G401 (cell line): ENCODE results near the gene TTLL5. TPM values are rescaled to one million over a fixed set of nuclear protein-coding genes. Genes with fewer than 3 reads are reported as not detected.

Experiments
- DNase-seq: peaks from one replicate; pipeline ENCODE4 v3.0.0-alpha.2; 2015; ENCODE audit warnings: low spot score
- in situ Hi-C: cut with HindIII; loops from 2 replicates; pipeline ENCODE4 v1.10.0; 2016; ENCODE audit warnings: low sequenced_read_pairs, mixed read lengths
- total RNA-seq: library from RNA; depleted of rRNA; stranded (reverse); fragments of >200 nt; shearing (Covaris generic); gene quantifications from 2 replicates; pipeline ENCODE4 v1.2.3, GENCODE V29; 2014

The TTLL5 gene
- total RNA-seq, 1 experiment from 2014 or later, result 25.6 TPM

DNA sequence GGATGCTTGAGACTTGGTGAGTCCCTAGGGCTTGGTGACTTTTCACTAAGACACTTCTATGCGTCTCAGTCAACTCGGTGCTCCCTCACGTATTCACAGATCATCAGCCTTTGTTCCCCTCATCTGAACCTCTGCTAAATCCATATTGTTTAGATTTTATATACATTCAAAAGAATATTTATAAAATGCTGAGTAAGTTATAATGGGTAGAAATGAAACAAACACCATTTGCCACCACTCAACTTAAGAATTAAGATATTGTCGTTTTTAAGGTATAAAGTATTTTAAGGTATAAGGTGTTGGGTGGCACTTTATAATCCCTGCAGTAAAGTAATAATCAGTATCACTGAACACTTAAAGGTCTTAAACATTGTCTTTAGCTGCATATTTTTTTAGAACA, 103.0 kb downstream of the TTLL5 start:
- in situ Hi-C loops, result no loop called here
- no peak for DNase-seq

DNA sequence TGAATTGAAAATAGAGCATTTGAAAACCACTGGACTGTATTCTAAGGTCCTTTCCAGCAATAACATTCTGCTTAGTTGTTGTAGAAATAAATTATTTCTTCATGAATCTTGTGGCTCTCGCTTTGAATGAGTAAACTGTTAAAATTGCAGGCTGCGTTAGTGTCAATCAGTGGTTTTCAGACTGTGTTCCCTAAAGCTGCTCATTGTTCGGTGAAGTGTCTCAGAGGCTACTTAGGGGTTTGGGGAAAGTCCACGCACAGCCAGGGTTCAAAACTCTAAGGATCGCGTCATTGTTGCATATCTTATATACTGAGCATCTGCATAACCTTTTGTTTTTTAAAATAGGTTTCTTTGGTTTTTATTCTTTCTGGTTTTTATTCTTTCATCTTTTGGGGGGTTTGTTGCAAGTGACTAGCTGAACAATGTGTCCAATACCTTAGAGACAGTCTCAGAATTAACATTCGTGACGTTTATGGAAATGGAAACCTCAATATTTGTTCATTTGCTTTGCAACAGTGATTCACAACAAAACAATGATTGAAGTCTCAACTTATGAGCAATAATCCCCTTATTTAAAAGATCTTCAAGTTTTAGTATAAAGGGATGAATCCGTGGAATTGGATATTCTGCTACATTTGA, 108.1 kb downstream of the TTLL5 start:
- no peak for DNase-seq
- in situ Hi-C loops, result no loop called here

DNA sequence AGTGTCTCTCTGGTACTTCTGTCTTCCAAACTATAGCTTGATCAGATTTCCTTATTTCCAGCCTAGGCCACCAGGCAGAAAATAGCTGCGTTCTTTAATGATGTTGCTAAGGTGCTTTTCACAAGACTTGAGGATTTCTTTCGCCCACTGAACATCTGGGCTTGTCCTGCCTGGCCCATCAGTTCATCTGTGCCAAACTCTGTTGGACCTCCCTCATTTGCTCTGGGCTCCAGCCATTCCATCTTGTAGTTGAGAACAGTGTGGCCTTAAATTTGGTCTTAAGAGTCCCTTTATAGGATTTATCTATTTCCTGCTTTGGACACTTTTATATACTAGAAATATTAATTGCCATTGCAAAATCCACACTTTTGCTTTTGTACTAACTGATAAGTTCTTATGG, 109.6 kb downstream of the TTLL5 start:
- no peak for DNase-seq
- in situ Hi-C loops, result no loop called here

DNA sequence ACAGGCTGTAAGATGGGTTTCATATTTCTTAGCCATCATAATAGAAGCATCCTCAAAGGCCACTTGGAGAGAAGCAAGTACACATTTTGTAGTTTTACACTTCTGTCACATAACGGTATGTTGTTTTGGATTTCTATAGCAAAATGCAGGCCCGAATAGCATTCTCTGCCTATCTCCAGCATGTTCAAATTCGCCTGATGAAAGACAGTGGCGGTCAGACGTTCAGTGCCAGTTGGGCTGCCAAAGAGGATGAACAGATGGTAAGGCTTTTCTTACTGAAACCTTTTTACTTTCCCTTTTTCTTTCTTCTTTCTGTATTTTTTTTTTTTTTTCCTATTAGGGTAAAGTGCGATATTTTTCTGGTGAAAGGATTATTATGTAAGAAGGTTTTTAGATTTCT, 110.5 kb downstream of the TTLL5 start:
- in situ Hi-C loops, result no loop called here
- peak; percentile 30 for DNase-seq

DNA sequence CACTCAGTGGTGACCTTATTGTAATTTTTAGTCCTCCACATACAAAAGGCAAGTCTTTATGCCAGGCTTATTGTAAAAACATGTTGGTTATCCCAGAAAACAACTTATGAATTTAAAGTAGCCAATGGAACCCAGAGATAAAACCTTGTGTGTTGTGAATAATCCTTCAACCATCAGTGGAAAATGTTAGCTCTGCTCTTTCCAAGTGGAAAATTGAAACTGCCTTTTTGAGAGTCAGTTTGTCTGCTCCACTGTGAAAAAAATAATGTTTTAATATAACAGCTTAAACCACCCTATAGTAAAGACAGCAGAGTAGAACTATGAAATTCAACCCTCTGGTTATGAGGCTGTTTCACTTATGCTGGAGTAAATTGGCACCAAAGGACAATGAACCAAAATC, 112.0 kb downstream of the TTLL5 start:
- DNase-seq, result no peak
- in situ Hi-C loops, result no loop called here

DNA sequence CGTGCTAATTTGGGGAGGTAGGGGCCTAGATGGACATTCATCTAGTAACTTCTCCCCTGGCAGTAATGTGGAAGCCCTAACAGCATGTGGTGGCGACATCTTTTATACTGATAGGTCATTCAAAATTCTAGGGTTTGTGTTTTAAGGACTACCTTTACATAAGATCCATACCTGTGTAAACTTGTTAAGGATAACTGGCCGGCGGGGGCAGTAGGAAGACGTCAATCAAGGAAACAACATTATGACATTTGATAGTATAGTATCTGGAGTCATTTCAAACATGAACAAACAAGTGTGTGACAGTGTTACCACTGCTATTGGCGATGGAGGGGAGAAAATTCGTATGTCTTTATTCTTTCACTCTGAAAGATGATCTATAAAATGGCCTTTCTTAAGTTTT, 120.0 kb downstream of the TTLL5 start:
- DNase-seq, result no peak
- in situ Hi-C loops, result no loop called here

DNA sequence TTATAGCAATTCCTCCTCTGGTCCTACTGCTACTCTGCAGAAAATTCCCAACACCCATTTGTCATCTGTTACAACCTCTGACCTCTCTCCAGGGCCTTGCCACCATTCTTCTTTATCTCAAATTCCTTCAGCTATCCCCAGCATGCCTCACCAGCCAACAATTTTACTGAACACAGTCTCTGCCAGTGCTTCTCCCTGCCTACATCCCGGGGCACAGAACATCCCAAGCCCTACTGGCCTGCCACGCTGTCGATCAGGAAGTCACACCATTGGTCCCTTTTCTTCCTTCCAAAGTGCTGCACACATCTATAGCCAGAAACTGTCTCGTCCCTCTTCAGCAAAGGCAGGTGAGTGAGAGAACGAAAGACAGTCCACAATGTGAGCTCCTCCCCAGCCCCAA, 122.1 kb downstream of the TTLL5 start:
- in situ Hi-C loops, result no loop called here

DNA sequence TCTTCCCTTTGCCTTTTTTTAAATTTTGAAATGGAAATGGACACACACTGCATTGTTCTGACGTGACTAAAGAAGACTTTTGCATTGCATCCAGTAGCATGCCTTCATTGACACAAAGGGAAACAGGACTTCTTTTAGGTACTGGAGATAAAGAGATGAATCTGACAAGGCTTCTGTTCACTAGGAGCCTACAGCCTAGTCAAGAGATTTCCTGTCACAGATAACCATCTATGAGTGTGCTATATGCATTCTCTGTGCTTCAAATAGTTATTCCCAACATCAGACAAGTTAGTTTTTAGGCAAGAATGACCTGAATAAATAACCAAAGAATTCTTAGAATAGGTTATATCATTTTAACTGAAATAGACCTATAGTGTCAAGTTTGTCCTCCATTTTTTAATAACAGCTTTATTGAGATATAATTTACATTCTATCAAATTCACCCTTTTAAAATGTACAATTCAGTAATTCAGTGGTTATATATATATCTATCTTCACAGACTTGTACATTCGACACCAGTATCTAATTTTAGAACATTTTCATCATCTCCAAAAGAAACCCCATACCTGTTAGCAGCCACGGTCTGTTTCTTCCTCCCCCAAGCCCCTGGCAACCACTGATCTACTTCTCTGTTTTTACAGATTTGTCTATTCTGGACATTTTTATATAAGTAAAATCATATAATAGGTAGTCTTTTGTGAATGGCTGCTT, 122.7 kb downstream of the TTLL5 start:
- DNase-seq, result no peak
- in situ Hi-C loops, result no loop called here

More for the DNA sequence above, 122.1 kb downstream of the TTLL5 start:
- DNase-seq, result no peak

DNA sequence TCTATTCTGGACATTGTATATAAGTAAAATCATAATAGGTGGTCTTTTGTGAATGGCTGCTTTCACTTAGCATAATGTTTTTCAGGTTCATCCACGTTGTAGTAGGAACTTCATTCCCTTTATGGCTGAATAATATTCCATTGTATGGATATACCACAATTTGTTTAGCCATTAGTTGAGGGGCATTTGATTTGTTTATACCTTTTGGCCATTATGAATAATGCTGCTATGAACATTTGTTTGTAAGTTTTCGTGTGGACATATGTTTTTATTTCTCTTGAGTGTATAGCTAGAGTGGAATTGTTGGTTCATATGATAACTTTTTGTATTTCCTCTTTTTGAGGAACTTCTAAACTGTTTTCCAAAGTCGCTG, 123.3 kb downstream of the TTLL5 start:
- in situ Hi-C loops, result no loop called here
- DNase-seq, result no peak

DNA sequence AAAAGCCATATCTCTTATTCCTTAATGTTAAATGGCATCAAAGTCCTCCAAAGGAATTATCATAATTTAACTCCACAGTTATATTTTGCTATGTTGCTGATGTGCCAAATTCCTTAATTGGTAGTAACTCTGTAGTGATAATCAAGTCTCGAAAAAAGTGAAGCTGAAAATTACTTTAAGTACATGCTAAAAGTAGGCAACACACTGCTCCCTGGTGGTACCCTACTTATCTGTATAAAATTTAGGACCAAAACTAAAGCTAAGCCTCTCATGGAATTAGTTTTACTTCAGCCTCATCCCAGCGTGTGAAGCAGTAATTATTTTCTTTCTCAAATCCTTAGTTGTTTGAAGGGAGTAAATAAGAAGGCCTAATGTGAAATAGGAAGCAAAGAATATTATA, 132.8 kb downstream of the TTLL5 start:
- DNase-seq, result no peak
- in situ Hi-C loops, result no loop called here

DNA sequence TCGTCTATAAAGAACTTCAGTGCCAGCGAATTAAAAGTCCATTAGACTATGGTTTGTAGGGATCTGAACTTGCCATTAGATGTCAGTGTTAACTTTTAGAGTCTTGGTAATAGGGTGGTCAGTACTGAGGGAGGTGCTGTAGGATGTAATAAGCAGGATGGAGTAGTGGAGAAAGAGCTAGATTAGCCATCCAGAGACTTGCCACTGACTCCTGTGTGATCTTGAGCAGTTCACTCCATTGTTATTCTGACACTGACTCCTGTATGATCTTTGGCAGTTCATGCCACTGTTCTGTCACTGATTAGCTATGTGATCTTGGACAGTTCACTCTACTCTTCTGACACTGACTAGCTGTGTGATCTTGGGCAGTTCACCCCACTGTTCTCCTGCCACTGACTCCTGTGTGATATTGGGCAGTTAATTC, 133.6 kb downstream of the TTLL5 start:
- DNase-seq, result no peak
- in situ Hi-C loops, result no loop called here

DNA sequence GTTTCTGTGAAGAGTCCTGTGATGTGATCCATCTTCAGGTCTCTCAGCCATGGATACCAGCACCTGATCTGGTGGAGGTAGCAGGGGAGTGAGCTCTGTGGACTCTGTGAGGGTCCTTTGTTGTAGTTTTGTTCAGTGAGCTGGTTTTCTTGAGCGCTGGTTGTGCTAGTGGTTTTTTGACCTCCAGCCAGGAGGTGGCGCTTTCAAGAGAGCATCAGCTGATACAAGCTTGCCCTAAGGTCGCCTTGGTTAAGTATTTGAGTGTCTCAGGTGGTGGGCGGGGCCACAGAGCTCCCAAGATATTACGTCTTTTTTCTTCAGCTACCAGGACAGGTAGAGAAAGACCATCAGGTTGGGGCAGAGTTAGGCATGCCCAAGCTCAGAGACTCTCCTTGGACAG, 139.7 kb downstream of the TTLL5 start:
- in situ Hi-C loops, result no loop called here
- no peak for DNase-seq

DNA sequence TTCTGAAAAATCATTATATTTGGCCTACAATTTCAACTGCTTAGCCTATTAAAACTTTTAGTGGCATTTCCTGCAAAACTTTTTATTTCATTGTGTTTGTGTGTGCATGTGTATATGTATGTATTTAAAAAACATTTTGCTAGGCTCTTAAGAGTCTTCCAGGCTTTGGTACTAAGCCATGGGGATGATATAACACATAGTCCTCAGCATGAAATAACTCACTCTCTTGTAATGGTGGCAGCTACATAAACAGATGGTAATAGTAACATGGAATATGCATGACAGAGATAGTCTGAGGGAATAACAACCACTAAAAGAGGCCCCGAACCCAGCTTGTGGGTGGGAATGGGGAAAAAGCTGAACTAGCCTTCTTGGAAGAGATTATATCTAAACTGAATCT, 141.4 kb downstream of the TTLL5 start:
- no peak for DNase-seq
- in situ Hi-C loops, result no loop called here

DNA sequence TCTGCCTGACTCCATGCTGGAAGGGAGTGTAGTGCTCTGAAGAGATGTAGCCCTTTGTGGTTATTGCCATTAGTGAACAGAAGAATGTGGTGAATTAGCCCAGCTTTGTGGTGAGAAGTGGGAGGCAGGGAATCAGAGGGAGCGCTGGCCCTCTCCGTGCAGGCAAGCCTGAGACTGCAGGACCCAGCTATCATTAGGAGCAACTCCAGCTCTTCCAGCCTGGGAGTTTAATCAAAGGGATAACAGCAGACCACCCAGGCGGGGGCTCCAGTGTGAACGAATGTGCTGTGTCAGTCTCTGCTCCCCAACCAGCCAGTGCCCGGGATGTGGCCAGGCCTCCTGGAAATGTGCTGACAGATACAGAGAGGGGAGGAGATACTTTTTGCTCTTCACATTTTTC, 142.7 kb downstream of the TTLL5 start:
- no peak for DNase-seq
- in situ Hi-C loops, result no loop called here

DNA sequence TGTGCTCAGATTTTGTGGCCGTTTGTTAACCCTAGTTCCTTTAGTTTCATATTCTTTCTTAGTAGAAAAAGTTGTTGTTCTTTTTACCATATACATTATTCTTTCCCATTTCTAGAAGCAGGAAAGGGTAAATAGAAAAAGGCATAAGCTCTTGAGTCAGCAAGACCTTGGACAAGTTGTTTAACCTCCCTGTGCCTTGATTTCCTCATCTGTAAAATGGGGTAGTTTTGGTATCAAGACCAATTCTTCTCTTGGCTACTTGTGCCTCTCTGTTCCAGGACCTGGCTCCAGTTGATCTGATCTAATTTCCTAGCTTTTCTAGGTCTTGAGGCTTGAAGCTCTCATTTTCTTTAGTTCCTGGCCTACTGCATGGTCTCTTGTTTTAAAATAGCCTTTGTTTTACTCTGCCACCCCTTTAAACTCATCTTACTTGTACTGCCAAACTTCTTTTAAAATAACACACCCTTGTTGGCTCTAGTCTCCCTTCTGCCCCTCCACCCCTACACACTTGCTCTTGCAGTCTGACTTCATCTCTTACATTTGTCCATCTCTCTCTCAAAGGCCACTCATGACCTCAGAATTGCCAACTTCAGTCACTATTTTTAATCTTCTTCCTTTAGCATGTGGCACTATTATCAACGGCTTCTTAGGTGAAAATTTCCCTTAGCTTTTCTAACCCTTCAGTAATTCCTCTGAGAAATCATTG, 143.7 kb downstream of the TTLL5 start:
- in situ Hi-C loops, result no loop called here

DNA sequence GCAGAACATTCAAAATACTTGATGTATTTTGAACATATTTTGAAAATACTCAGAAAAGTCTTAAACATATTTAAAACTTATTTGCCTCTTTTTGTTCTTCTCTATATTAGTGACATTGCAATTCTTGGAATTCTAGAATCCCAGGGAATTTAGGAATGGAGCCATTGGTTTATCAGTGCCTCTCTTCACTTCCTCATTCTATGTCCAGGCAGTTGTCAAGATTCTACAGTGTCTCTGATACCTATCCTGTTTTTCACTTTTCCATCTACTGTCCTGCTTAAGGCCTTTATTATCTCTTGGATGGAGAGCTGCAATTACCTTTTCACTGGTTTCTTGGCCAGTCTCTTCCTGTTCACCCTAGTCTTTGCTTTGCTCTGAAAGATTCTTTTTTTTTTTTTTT, 144.6 kb downstream of the TTLL5 start:
- in situ Hi-C loops, result no loop called here
- no peak for DNase-seq

More for the DNA sequence above, 143.7 kb downstream of the TTLL5 start:
- no peak for DNase-seq

DNA sequence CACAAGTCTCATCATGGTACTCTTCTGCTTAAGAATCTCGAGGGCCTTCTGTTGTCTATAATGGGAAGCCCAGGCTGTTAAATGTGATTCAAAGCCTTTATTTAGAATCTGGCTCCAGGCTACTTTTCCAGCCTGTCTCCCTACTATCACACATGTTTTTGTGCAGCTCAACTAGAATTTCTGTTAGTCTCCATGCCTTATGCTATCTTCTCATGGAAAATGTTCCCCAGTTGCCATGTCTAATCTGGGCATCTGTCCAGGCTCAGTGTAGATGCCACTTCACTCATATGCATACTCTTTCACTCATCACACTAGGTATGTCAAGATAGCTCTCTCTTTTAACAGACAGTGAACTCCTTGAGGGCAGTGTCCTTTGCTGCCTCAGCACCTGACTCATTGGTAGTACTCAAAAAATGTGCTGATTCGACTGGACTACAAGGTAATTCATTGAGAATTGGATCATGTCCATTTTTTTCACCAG, 145.3 kb downstream of the TTLL5 start:
- in situ Hi-C loops, result no loop called here
- peak; percentile 4 for DNase-seq

DNA sequence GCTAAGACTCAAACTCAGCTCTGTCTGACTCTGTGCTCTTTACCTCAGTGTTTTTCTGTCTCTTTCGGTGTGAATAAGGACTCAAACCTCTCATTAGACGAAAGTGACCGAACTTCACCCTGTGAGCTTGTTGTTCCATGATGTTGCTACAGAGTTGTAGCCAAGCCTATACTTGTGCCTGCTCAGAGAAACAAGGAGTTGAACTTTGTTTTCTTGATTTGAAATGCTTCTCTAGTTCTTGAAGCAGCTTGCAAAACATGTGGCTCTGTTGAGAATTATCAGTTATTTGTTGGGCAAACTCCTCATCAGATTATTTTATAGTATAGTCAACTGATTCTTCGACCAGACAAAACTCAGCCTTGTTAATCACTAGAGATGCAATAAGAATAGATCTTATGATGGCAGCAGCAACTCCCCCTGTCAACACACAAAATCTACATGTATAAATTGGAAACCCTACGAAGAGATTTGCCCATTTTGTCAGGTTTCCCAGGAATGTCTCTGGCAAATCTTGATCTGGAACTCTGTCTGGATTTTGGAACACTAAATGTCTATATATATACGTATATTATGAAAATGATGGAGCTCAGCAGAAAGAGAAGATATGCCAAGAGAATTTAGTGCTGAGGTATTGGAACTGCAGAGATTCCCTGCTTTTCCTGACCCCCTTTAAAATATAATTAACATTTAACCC, 146.8 kb downstream of the TTLL5 start:
- in situ Hi-C loops, result no loop called here
- DNase-seq, result no peak

DNA sequence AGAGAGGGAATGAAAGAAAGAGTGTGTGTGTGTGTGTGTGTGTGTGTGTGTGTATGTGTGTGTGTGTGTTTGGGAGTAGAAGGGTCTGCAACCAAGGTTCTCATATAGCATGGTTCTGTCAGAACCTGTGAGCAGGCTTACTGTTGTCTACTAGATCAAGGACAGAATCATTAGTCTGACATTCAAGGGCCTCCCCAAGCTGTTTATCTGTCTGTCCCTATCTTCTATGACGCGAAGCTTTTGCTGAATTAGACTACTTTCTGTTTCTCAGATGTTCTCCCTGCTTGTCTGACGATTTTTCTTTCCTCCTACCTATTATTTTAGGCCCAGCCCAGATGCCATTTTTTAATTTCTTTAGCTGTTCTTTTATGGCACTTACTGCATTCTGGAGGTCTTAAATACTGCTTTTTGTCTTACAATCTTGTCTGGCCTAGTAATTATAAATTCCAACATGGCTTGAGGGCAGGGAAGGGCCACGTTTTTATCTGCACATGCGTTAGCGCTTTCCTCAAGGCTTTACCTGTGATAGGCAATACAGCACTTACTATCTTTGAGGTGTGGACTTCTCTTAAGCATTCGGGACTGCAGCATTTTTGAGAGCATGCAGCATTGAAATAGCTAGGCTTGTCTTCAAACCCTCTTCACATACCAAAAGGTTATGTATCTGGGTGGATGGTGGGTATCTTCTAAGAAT, 150.2 kb downstream of the TTLL5 start:
- in situ Hi-C loops, result no loop called here
- DNase-seq, result no peak
